GM20431 (cell line): ENCODE data around the gene SLITRK4.

ENCODE experiments used
- in situ Hi-C: fragments of 300-500 bp; cut with MseI, MboI; formaldehyde crosslinking; loops from one replicate; pipeline ENCODE4 v1.15.0; 2020; ENCODE audit warnings: low sequenced_read_pairs; ENCODE audit not compliant: unreplicated experiment

SLITRK4 gene, protein sequence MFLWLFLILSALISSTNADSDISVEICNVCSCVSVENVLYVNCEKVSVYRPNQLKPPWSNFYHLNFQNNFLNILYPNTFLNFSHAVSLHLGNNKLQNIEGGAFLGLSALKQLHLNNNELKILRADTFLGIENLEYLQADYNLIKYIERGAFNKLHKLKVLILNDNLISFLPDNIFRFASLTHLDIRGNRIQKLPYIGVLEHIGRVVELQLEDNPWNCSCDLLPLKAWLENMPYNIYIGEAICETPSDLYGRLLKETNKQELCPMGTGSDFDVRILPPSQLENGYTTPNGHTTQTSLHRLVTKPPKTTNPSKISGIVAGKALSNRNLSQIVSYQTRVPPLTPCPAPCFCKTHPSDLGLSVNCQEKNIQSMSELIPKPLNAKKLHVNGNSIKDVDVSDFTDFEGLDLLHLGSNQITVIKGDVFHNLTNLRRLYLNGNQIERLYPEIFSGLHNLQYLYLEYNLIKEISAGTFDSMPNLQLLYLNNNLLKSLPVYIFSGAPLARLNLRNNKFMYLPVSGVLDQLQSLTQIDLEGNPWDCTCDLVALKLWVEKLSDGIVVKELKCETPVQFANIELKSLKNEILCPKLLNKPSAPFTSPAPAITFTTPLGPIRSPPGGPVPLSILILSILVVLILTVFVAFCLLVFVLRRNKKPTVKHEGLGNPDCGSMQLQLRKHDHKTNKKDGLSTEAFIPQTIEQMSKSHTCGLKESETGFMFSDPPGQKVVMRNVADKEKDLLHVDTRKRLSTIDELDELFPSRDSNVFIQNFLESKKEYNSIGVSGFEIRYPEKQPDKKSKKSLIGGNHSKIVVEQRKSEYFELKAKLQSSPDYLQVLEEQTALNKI

DNA sequence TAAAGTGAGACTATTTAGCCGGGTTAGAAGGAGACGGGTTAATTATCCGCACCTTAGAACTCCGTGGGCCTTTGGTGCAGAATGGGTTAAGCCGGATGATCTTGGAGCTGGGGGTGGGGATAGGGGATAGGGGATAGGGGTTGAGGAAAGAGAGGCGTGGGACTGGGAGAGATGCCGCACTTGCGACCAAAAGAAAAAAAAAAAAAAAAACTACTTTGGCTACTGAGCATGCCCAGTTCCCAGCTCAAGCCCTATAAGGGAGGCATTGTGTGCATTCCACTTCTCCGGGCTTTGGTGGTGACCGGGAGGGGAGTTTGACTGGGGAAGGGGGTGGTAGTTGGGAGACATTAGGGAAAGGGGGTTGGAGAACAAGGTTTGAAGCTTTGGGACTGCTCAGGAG is at the start of gene SLITRK4:
Gene SLITRK4, minus strand, starts transcription at position 187 of the 400 bp plus-strand sequence. CDS start 4,993 bp downstream, outside the sequence.
- in situ Hi-C loops: no loop called here

DNA sequence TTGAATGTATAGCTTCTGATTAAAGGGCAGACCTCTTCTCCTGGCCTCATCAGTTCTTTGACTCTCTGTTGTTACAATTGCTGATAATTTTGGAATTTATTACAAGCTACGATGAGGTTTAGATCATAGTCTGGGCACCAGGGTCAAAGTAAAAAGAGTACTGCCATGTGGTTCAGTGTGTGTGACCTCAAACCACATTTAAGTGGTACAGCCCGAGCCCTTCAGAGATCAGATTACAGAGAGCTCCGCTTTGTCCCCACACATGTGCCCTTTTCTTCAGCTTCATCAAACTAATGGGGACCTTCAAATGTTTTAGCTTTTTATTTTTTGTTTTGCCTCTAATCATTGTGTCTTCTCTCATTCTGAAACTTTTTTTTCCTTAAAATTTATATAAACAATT is 47.6 kb upstream of the SLITRK4 start:
- in situ Hi-C loops: no loop called here

DNA sequence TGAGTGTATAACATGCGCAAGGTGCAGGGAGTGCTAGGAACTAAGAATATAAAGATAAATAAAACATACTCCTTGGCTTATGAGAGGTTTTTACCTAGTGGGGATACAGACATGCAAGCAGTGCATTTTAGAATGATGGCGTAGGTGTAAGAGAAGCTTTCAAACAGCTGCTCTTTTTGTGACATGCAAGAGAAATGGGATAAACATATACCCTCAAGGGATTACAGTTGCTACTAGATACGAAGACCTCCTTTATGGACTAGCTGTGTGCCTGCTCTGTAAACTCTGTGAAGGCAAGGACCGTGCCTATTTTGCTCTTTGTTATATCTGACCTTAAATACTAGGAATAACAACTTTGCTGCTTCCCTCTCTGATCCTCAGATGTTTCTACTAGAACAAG is 39.0 kb upstream of the SLITRK4 start:
- in situ Hi-C loops: no loop called here

DNA sequence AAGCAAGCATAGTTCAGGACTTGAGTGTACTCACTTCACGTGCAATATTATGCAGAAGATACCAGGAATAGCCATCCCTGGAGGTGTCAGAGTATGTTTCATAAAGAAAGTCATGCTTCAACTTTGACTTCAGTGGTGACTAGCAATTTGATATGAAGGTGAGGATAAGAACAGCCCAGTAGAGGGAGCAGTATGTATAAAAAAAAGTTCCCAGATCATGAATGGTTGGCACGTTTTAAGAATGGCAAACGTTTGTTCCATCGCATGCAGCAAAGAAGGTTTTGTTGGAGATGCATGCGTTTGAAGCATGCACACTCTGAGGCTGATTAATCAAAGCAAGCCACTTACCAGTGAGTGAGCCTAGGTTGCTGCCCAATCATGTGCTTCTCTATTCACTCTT is 33.5 kb upstream of the SLITRK4 start:
- in situ Hi-C loops: no loop called here

DNA sequence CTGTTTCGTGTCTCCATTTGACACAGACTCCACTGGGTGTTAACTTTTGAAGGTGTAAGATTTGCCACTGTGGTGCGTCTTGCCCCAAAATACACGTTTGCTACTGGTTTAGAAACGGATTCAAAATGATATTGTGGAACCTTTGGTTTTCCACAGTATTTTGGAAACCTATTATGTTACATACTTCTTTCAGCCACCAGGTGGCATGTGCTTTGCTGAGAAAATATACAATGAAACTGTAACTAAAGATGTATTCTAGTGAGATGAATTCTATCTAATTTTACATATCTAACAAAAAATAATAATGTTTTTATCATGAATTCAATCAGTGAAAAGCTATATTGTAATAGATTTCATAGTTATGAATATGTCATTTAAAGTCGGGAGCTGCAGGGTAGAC is 28.4 kb upstream of the SLITRK4 start:
- in situ Hi-C loops: no loop called here

GRCh38 chrX:143663755-143664154 is 27.9 kb upstream of the SLITRK4 start:
- in situ Hi-C loops: no loop called here

DNA sequence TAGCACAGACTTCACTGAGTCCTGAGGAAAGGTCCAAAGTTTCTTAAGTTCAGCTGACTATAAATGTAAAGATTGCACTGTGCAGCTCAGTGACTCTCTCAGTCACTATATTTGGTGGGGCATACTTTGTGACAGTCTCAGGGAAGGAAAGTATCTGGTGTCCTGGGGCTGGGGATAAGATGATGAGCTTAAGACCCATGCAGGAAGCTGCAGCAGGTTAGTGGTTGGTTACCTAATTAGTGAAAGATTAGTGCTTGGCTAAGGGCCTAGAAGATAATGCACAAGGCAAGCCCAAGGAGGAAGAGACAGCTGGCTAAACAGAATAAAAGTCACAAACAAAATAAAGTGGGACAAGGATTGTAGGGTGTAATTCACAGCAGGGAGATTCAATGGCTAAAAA is 25.4 kb upstream of the SLITRK4 start:
- in situ Hi-C loops: no loop called here

DNA sequence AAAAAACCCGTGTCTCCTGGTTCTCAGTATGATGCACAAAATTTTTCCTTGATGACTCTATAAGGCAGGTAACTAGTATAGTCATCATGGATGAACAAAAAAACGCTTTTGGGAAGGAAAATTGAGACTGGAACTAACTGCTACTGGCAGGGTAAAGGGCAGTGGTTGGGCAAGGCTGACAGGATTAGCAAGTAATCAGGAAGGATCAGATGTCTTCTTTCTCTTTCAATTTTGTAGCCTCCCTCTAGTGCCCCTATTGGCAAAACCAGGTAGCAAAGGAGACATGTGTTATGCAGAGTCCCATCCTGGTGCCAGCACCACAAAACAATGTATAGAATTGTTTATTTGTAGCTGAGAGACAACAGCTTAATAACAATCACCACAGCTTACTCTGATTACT is 12.8 kb upstream of the SLITRK4 start:
- in situ Hi-C loops: no loop called here

GRCh38 chrX:143642426-143642825 is 6.5 kb upstream of the SLITRK4 start:
- in situ Hi-C loops: no loop called here

DNA sequence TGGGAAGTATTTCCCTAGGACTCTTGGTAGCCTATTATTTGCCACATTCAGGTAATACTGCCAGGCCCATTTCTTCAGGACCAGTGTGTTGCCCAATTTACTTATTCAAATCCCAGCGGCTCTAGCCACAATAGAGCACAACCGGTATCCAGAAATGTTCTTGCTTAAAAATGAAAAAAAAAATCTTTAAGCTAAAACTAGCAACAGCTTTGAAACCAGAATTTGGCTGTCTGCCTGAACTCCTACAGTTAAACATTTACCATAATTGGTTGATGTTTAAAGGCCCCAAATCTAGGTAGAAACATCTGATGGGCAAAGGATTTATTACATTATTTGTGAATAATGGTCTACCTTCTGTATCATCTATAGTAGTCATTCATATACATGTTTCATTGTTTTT is 930 bp upstream of the SLITRK4 start:
- in situ Hi-C loops: no loop called here

DNA sequence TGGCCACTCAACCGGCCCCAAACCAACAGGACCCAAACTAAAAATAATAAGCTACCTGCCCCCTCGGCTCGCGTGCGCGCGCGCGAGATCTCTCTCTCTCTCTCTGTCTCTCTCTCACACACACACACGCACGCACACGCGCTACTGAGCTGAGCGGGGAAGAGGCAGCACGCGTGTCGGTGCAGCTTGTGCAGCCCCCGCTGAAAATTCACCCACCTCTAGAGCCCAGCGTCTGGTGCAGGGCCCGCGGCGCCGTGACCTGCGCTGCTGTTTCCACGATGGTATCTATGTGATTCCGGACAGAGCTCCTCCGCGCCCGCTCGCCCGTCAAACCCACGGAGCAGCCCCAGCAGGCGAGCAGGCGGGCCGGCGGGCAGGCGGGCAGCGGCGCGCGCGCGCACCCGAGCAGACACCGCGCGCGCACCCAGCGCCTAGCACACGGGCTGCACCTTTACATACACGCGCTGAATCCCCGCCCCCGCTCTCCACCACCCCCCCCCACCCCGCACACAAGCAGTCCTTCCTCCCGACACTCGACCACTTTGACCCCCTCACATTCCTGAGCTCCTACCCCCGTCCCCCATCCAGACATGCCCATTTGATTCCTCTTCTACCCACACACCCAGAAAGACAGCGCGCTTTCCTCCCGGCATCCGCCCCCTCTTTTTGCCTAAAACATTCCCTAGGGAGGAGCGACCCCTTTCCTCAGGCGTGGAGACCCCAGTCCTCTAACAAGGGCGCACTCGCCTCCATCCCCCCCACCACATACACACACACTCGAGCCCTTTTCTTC is 1.0 kb downstream of the SLITRK4 start:
- in situ Hi-C loops: no loop called here

GRCh38 chrX:143634309-143634662 is 1.6 kb downstream of the SLITRK4 start:
- in situ Hi-C loops: no loop called here

DNA sequence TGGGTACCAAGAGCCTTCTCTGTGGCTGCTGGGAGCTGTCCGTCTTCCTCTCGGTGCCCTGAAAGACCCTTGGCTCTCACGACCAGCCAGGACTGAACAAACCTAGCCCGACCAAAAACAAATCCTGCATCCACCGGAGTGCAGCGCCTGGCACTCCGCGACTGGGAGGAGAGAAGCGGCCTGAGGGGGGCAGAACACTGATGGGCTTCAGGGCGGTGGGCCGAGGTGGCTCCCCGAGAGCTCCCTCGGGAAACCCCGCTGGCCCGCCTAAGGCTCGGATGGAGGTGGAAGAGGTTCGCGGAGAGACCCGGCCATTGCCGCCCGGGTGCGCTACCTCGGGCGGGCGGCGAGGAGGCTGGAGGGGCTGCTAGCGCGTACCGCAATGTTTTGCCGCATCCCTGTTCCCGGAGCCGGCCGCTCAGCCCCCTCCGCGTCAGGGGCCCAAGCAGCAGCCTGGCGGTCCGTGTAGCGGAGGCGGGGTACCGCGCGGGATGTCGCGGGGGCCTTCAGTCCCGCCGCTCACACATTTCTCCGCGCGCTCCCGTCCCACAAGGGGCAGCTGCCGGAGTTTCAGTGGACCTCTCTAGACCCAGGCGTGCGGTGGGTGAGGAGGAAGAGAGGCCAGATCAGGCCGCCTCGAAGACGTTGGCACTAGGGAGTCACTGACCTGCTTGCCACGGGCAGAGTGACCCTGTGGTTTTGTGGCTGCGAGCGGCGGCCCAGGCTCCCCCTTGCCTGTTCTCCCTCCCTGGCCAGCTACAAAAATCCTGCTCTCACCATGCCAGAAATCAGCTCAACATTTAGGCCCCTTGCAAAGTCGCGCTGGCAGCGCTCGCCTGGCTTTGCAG is 2.2 kb downstream of the SLITRK4 start:
- in situ Hi-C loops: no loop called here

DNA sequence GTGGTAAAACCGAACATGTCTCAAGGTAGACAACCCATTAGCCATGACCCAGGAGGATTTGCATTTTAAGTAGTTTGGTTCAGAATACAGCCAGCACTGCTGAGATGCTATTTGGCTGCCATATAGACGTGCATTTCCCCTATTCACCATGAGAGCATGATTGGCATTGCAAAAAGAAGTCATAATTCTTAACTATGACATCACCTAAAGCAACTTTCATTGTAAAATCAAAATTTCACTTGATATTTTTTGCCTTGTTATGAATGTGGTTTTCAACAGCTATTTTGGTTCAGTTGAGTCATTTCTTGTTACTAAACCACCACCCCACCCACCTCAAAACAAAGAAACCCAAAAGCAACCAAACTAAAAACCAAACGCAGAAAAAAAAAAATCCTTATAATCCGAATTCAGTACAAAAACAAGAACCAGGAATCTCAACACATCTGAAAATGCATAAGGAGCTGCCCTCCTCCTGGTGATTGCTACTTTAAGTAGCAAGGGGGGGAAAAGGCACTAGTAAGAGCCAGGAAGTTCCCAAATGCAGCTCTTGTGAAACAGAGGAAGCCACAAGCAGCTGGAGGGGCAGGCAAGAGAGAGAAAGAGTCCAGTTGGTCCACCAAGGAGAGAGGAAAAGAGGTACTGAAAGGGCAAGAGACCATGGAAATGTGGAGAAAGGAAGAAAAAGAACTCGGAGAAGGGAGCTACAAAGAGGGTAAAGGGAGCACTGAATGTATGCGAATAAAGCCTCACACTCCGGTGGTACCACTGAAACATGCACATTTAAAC is 3.1 kb downstream of the SLITRK4 start:
- in situ Hi-C loops: no loop called here

DNA sequence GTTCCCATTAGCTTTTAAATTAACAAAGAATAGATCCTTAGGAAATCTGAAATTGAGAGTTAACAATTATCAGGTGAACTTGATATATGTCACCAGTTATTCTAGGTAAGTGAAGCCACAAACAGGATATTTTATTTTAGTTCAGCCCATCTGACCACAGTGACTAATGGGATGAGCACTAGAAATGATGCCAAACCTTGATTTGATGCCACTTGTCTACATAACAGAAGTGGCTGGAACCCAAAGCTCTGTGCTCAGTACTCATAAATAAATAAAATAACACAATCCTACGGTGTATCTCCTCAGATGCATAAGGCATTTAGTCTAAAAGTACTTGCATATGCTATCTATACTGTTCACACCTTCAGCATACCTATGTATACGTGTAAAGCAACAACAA is 12.2 kb downstream of the SLITRK4 start:
- in situ Hi-C loops: no loop called here

DNA sequence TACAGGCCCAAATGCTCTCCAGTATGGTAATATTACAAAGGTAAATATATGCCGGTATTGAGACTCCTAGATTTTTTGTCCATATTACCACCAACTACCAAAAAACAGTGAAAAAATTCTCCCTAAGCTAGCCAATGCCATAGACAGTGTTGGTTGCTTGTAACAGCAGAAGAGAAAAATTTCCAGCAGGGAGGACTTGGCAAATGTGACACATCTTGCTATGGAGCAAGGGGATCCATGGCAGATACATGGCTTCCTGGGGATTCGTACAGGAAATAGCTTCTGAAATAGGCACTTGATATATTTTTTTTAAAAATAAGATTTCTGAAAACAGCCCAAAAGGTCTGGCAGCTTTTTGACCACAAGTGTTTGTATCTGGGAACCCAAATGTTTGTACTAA is 14.6 kb downstream of the SLITRK4 start:
- in situ Hi-C loops: no loop called here

DNA sequence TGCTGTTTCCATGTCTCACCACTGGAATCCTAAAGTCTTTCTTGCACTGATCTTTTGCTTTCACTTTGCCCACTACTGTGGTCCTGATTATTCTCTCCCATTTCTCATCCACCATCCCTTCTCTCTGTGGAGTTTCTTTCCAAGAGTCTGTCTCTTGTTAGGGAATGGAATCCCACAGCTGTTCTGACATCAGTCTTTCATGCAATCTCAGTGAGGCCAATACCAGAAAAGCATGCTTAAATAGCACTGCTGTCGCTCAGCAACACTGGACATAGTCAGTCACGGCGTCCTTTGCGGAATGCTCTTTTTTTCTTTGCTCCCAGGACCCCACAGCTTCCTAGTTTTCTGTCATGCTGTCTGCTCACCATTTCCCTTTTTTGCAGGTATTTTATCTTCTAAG is 20.1 kb downstream of the SLITRK4 start:
- in situ Hi-C loops: no loop called here

DNA sequence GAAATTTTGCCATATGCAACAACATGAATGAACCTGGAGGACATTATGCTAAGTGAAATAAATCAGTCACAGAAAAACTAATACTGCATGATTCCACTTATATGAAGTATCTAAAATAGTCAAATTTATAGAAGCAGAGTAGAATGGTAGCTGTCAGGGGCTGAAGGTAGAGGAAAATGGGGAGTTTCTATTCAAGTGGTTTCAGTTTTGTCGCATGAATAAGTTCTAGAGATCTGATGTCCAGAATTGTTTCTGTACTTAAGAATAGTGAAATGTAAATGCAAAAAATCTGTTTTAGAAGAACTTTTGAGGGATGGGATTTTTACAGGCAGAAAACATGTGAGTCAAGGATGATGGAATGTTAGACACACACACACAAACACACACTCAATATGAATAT is 34.1 kb downstream of the SLITRK4 start:
- in situ Hi-C loops: no loop called here

DNA sequence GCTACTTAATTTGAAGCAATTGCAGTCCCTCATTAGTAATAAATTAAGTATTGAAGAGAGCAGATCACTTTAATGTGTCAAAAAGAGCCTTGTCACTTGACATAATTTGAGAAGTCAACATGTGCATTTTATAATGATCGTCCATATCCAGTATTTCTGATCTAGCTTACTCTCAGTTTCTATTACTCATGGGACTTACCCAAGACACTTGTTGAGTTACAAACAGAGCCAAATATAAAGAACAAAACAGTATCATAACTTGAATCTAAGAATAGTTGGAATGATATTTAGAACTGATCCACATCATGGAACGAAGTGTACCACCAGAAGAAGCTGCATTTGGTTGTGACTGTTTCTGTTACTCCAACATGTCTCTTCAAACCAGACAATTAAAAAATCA is 54.7 kb downstream of the SLITRK4 start:
- in situ Hi-C loops: no loop called here
